Measurements from ENCODE around the gene EHF.

DNA sequence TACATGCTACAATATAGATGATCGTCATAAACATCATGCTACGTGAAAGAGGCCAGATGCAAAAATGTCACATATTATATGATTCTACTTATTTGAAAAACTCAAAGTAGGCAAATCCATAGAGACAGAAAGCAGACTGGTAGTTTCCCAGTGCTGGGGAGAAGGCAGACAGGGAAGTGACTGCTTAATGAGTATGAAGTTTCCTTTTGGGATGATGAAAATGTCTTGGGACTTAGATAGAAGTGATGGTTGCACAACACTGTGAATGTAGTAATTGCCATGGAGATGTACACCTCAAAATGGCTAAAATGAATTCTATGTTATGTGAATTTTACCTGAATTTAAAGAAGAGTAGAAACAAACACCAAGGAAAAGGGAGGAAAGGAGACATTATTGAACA lies 45.2 kb upstream of the EHF start:
- TF ChIP-seq CTCF (IDR thresholded peaks at IDR 0.05) (no peak), ZFX (IDR thresholded peaks at IDR 0.05; ENCODE audit: borderline replicate concordance) (no peak)

All from 22Rv1 (cell line).